Hepatocyte (in vitro differentiated cells): Measurements from ENCODE around the gene PHF10. TPM values are rescaled to one million over a fixed set of nuclear protein-coding genes. Genes with fewer than 3 reads are reported as not detected.

ENCODE experiments used
- DNase-seq: peaks from one replicate; pipeline ENCODE4 v3.0.0-alpha.2; 2016; ENCODE audit warnings: low spot score
- H2AFZ ChIP-seq: fragments of 200-600 bp; sonication (generic); 2 replicates; pipeline ENCODE4 v1.6.0; 2016; ENCODE audit warnings: antibody characterized with exemption, mild to moderate bottlenecking
- H3K27ac ChIP-seq: fragments of 200-600 bp; sonication (generic); 2 replicates; pipeline ENCODE4 v1.5.1; 2016; ENCODE audit warnings: mild to moderate bottlenecking
- H3K27me3 ChIP-seq: fragments of 200-600 bp; sonication (generic); 2 replicates; pipeline ENCODE4 v1.6.1; 2016
- H3K36me3 ChIP-seq: fragments of 200-600 bp; sonication (generic); replicated peaks from 2 replicates; pipeline ENCODE4 v1.5.1; 2016; ENCODE audit warnings: low read depth; ENCODE audit not compliant: insufficient read depth
- H3K4me1 ChIP-seq: fragments of 200-600 bp; sonication (generic); 2 replicates; pipeline ENCODE4 v1.5.1; 2016; ENCODE audit warnings: mild to moderate bottlenecking, moderate library complexity; ENCODE audit not compliant: insufficient read depth
- H3K4me2 ChIP-seq: fragments of 200-600 bp; sonication (generic); 2 replicates; pipeline ENCODE4 v1.6.0; 2016
- H3K4me3 ChIP-seq: fragments of 200-600 bp; sonication (generic); 2 replicates; pipeline ENCODE4 v1.5.1; 2016; ENCODE audit warnings: mild to moderate bottlenecking
- H3K79me2 ChIP-seq: fragments of 200-600 bp; sonication (generic); 2 replicates; pipeline ENCODE4 v1.6.0; 2017; ENCODE audit warnings: mild to moderate bottlenecking
- H3K9me2 ChIP-seq: fragments of 200-600 bp; sonication (generic); replicated peaks from 2 replicates; pipeline ENCODE4 v1.6.0; 2017; ENCODE audit warnings: mild to moderate bottlenecking; ENCODE audit not compliant: insufficient read depth
- H3K9me3 ChIP-seq: fragments of 200-600 bp; sonication (generic); 2 replicates; pipeline ENCODE4 v1.5.1; 2016; ENCODE audit warnings: low read depth, mild to moderate bottlenecking
- H4K20me1 ChIP-seq: fragments of 200-600 bp; sonication (generic); 2 replicates; pipeline ENCODE4 v1.6.0; 2016; ENCODE audit warnings: mild to moderate bottlenecking; ENCODE audit not compliant: insufficient read depth, poor library complexity, severe bottlenecking
- EZH2 ChIP-seq: fragments of 200-600 bp; sonication (generic); IDR thresholded peaks from 2 replicates; pipeline ENCODE4 v1.6.1; 2016; ENCODE audit warnings: antibody characterized with exemption, mild to moderate bottlenecking, borderline replicate concordance
- EZH2phosphoT487 ChIP-seq: fragments of 200-600 bp; sonication (generic); IDR thresholded peaks from one replicate; pipeline ENCODE4 v1.6.1; 2018; ENCODE audit warnings: antibody characterized with exemption, mild to moderate bottlenecking, low read depth, moderate library complexity; ENCODE audit not compliant: unreplicated experiment, severe bottlenecking
- WGBS: methylation state at CpG from one replicate; pipeline ENCODE4 v1.1.6; 2016; ENCODE audit warnings: low lambda C conversion rate; ENCODE audit errors: missing lambda C conversion rate; 5-methylcytosine and 5-hydroxymethylcytosine counted together
- polyA plus RNA-seq: library from polyadenylated mRNA; unstranded; fragments of >200 nt; fragmentation: Nextera tagmentation; extraction: Ambion mirVana; gene quantifications from 2 replicates; pipeline ENCODE4 v1.2.1, GENCODE V29; 2016
- total RNA-seq: library from RNA; depleted of rRNA; stranded (reverse); fragments of >200 nt; gene quantifications from 2 replicates; pipeline ENCODE4 v1.2.3, GENCODE V29; 2014
- TF ChIP-seq, protein P1 (sequence below): fragments of 200-600 bp; sonication (generic); IDR thresholded peaks from 2 replicates; pipeline ENCODE4 v1.5.1; 2016; ENCODE audit warnings: antibody characterized with exemption, mild to moderate bottlenecking; ENCODE audit not compliant: poor library complexity

Gene PHF10
- total and polyA plus RNA-seq, 2 experiments from 2014 or later: 30.1 to 41.8 TPM

DNA sequence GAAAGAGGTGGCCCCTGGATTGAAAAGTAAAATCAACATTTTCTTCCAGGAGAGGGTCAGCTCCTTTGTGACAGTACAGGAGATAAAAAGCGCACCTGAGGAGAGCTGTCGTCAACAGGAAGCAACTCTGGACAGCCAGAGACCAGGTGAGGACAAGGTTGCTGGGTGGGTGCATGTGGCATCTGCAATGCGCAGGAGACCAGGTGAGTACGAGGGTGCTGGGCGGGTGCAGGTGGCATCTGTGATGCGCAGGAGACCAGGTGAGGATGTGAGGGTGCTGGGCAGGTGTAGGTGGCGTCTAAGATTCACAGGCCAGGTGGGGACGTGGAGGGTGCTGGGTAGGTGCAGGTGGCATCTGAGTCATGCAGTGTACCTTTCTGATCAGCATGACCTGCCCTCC, 60.8 kb downstream of the PHF10 start:
- no peaks in the 10 kb centered on the region for H3K36me3 ChIP-seq
- H4K20me1 ChIP-seq: no peaks in the 10 kb centered on the region
- 98% methylated on average over 8 of the region's 8 CpGs for WGBS
- no peaks in the 10 kb centered on the region for H3K9me2 ChIP-seq
- H3K79me2 ChIP-seq: no peaks in the 10 kb centered on the region
- no peak overlapping the region for H2AFZ ChIP-seq
- no peaks in the 10 kb centered on the region for H3K27me3 ChIP-seq
- DNase-seq: no peak
- no peaks in the 10 kb centered on the region for H3K9me3 ChIP-seq
- H3K4me3 ChIP-seq: no peak overlapping the region
- TF ChIP-seq EZH2phosphoT487 (no peak), EZH2 (no peak)
- TF ChIP-seq, protein P1, sequence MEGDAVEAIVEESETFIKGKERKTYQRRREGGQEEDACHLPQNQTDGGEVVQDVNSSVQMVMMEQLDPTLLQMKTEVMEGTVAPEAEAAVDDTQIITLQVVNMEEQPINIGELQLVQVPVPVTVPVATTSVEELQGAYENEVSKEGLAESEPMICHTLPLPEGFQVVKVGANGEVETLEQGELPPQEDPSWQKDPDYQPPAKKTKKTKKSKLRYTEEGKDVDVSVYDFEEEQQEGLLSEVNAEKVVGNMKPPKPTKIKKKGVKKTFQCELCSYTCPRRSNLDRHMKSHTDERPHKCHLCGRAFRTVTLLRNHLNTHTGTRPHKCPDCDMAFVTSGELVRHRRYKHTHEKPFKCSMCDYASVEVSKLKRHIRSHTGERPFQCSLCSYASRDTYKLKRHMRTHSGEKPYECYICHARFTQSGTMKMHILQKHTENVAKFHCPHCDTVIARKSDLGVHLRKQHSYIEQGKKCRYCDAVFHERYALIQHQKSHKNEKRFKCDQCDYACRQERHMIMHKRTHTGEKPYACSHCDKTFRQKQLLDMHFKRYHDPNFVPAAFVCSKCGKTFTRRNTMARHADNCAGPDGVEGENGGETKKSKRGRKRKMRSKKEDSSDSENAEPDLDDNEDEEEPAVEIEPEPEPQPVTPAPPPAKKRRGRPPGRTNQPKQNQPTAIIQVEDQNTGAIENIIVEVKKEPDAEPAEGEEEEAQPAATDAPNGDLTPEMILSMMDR: no peak
- H3K4me1 ChIP-seq: no peaks in the 10 kb centered on the region
- no peak overlapping the region for H3K4me2 ChIP-seq
- no peak overlapping the region for H3K27ac ChIP-seq

DNA sequence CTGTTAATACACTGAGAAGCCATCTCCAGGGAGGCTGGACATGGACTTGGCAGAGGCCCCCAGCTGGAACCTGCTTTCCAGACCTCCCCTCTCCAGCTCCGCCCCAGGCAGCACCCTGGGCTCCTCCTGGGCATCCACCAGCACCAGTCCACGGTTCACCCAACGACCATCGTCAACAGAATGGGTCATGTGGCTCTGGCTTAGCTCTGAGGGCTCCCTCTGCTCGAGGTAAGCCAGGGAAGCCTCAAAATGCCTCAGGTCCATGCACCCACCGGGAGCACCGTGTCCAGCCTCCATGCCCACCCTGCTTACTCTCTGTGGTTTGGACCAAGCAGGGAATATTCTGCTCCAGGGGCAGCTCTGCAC, 62.9 kb downstream of the PHF10 start:
- Histone ChIP-seq H4K20me1 (no peaks in the 10 kb centered on the region), H3K36me3 (no peaks in the 10 kb centered on the region), H3K4me3 (no peak overlapping the region), H3K4me1 (no peaks in the 10 kb centered on the region), H2AFZ (no peak overlapping the region), H3K9me3 (no peaks in the 10 kb centered on the region), H3K27me3 (no peaks in the 10 kb centered on the region), H3K79me2 (no peaks in the 10 kb centered on the region), H3K27ac (no peak overlapping the region), H3K9me2 (no peaks in the 10 kb centered on the region), H3K4me2 (no peak overlapping the region)
- TF ChIP-seq EZH2phosphoT487 (no peak), EZH2 (no peak)
- TF ChIP-seq, protein P1: no peak
- WGBS: 97% methylated on average over 7 of the region's 7 CpGs
- no peak for DNase-seq

DNA sequence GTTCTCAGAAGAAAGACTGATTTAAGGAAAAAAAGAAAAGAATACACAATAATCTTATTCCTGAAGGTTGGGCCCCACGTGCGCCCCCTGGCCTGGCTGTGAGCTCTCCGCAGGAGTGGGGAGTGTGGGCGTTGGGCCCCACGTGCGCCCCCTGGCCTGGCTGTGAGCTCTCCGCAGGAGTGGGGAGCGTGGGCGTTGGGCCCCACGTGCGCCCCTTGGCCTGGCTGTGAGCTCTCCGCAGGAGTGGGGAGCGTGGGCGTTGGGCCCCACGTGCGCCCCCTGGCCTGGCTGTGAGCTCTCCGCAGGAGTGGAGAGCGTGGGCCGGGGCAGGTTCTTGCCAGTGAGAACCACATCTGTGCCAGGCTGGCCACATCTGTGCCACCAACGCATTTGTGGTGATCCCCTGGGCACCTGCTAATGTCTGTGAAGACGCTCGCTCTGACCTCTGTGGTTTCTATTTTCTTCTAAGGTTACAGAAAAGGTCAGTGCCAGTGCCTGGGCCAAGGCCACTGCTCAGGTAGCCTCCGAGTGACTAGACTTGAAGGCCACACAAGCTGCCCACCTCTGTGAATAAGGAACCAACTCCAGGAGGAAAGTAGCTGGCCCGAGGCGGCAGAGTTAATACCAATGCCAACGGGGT, 63.4 kb downstream of the PHF10 start:
- Histone ChIP-seq H2AFZ (no peak overlapping the region), H3K9me3 (no peaks in the 10 kb centered on the region), H4K20me1 (no peaks in the 10 kb centered on the region), H3K9me2 (no peaks in the 10 kb centered on the region), H3K4me3 (no peak overlapping the region), H3K27ac (no peak overlapping the region), H3K79me2 (no peaks in the 10 kb centered on the region), H3K36me3 (no peaks in the 10 kb centered on the region), H3K4me2 (no peak overlapping the region), H3K4me1 (no peaks in the 10 kb centered on the region), H3K27me3 (no peaks in the 10 kb centered on the region)
- 98% methylated on average over 24 of the region's 26 CpGs for WGBS
- DNase-seq: no peak
- no peak for TF ChIP-seq EZH2
- TF ChIP-seq, protein P1: no peak
- TF ChIP-seq EZH2phosphoT487: no peak
